ENCODE results near the gene TUBB.
"Not testable (repeated sequence)": the region's sequence is repeated elsewhere in the genome, so short reads cannot be mapped to it uniquely, and the experiment has no call there.

The TUBB gene

DNA sequence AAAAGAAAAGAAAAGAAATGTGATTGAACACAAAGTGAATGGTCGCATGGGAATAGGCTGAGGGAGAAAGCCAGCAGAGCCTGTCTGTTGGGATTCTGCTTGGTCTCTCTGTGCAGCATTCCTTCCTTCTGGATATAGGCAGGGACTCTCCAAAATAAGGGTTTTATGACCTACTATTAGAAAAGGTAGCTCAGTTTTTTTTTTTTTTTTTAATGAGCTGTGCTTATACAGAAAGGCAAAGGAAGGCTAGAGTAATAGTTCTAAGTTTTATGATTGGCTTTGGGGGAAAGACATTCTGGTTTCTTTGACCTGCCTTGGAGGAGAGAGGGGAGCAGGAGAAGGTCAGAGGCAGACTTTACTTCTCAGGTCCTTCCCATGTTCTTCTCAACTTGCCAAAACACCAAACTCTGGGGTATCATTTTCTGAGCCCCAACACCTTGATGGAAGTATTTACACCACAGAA is 43.0 kb downstream of the TUBB start:
- DNase-seq, result no peak

DNA sequence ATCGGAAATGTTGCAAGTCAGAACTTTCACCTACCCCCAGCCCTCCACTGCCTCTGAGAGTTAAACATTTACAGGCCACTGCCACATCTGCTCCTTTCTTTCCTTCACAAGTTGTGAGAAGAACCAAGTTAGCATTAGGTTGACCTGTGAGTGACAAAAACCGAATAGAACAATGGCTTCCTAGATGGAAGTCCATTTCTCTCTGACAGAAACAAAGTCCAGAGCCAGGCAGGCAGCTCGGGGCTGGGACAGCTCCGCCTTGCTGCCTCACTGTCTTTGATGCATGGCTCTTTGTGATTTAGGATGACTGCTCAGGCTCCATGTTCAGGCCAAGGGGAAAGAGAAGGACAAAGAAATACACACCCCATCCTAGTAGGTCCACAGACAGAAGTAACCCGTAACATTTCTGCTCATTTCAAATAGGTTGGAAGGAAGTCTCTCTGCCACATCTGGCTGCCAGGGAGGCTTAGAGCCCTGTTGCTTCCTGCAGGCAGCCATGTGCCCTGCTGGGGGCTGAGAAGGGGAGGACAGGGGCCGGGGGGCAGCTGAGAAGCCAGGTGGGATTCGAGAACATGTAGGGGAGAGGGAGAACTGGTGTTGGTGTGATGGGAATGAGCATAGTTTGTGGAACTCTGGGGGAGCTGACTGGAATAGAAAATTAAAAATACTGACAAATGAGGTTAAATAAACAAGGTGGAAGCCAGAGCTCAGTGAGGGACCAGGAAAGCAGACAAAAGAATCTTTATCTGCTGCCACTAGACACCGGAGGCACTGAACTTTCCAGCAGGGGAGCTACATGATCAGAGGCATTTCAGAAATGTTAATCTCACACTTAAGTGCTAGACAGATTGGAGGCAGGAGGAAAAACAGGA is 43.7 kb downstream of the TUBB start:
- DNase-seq, result no peak

DNA sequence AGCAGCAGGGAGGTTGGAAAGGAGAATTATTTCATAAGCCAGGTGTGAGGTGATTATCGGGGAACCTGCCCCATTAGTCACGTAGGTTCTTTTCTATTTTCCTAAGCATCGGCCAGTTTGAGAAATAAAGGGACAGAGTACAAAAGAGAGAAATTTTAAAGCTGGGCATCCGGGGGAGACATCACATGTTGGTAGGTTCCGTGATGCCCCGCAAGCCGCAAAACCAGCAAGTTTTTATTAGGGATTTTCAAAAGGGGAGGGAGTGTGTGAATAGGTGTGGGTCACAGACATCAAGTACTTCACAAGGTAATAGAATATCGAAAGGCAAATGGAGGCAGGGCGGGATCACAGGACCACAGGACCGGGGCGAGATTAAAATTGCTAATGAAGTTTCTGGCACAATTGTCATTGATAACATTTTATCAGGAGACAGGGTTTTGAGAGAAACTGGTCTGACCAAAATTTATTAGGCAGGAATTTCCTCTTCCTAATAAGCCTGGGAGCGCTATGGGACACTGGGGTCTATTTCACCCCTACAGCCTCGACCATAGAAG is 44.4 kb downstream of the TUBB start:
- DNase-seq, result not testable (repeated sequence)

DNA sequence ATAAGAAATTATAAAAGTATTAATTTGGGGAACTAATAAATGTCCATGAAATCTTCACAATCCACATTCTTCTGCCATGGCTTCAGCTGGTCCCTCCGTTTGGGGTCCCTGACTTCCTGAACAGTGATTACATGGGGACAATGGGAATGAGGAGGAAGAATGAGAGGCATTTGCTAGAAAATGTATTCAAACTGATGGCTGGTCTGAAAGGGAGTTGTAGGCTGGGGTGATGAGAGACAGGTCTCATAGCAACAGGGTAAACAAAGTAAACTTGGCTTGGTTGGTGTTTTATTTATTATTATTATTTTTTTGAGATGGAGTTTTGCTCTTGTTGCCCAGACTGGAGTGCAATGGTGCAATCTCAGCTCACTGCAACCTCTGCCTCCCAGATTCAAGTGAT is 45.3 kb downstream of the TUBB start:
- not testable (repeated sequence) for DNase-seq

DNA sequence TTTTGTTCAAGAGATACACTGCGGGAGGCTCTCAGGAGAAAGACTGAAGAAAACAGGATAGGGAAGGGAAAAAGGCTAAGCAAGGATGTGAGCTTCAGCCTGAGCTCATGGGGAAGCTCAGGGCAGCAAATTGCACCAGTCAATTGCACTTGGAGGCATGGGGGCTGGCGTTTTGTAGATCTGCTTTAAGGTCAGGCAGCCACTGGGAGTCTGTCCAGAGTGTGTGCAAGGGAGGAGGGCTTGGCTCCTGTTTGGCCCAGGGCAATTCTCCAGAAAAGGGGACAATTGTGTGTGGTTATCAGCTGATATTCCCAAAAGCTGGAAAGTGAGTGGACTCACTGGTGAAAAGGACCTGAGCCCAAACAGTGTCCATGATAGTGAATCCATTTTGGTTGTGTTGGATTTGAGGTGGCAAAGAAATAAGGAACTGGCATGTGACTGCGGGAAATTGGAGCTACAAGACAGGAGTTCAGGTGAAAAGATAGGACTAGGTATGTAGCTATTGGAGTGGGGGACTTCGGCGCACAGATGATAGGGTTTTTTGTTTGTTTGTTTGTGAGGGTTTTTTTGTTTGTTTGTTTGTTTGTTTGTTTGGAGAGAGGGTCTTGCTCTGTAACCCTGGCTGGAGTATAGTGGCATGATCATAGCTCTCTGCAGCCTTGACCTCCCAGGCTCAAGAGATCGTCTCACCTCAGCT is 46.5 kb downstream of the TUBB start:
- DNase-seq, result no peak

DNA sequence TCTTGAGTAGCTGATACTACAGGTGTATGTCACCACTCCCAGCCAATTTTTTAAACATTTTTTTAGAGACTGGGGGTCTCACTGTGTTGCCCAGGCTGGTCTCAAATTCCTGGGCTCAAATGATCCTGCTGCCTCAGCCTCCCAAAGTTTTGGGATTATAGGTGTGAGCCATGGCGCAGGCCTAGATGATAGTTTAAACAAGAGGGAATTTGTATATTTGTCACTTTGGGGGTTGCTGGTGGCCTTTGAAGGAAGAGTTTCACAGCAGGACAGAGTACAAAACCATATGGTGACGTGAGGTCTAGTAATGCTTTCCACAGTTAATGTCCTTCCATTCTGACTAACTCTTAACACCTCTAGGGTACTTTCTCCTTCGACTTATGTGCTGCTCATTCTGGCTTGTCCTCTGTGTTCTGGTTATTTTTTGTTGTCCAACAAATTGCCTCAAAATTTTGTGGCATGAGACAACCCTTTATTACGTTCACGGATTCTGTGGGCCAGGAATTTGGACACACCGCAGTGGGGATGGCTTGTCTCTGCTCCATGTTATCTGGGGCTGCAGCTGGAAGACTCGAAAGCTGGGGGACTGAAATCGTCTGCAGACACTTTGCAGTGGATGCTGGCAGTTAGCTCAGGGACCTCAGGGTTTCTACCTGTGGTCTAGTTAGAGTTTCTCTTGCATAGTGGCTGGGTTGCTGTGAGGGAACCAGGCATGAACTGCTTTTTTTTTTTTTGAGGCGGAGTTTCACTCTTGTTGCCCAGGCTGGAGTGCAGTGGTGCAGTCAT is 47.2 kb downstream of the TUBB start:
- DNase-seq, result no peak

DNA sequence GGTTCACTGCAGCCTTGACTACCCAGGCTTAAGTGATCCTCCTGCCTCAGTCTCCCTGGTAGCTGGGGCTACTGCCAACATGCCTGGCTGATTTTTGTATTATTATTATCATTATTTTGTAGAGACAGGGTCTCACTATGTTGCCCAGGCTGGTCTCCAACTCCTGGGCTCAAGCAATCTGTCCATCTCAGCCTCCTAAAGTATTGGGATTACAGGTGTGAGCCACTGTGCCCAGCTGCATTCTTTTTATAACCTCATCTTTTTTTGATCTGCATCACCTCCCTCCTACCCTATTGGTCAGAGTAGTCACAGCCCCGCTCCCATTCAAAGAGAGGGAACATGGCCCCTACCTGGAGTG is 47.8 kb downstream of the TUBB start:
- no peak for DNase-seq

DNA sequence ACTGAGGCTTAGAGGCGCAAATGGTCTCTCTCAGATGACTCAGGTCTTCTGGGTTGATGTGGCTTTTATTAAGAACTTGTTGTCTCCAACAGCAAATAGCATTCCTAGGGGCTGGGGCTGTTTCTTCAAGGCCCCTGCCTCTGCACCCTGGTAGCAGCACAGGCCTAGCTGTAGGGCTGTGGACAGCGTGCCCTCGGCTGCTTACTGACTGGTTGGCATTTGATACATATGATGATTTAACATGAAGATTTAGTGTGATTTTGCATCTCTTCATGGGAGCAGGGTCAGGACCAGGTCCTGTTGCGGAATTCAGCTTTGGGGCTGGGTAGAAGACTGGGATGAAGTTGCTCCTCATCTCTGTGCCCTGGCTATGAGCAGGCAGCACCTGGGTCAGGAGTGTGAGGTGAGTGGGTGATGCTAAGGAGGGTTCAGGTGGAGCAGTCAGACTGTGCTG is 48.5 kb downstream of the TUBB start:
- DNase-seq, result no peak

DNA sequence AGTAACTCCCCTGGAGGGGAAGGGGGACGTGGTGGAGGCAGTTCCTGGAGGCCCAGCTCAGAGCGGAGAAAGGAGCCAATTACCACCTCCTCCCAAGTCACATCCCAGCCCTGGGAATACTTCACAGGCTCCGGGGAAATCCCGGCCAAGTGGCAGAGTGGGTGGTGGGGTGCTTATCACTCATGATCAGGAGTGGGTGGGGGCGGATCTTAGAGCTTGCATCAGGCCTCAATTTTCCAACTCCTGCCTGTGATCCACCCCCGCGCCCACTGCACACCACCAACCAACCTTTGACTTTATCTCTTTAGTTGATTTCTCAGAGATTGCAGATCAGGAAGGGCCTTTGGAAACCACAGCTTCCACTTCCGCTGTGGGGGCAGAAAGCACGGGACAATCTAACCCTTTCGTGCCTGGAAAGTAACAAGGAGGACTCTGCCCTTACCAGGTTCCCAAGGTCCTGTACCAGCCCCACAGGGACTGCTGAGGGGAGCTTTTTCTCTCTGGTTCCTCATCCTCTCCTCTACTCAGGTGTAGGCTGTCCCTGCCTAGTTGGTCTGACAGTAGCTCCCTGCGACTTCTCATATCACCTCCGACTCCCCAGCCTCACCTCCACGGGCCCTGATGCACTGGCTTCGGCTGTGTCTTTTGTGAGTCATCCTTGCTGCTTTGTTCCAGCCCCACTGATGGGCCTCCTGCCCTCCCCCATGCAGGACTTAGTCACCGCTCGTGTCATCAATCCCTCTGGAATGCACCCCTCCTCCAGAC is 49.1 kb downstream of the TUBB start:
- peak; percentile 66 for DNase-seq

DNA sequence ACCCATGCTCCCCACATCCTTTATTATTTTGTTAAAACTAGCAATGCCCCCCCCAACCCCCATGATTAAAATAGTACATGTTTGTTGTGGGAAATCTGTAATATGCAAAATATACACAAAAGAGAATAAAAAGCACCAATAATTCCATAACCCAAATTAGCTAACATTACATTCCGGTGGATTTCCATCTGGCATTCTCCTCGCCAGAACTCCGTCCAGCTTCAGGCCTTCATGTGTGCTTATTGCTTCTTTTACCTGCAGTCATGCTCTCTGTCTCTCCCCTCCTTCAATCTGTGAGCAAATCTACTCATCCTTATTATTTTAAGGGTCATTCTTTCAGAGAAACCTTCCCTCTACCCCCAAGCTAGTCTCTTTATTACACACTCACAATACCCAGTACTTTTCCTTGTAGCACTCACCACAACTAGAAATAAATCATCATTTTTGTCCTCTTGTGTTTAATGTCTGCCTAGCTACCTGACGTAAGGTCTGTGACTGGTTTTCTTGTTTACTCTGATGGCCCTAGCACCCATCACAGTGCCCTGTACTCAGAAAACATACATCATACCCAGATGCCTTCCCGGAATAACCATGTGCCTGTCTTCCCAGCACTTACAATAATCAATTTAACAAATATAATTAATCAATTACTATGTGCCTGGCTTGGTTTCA is 49.8 kb downstream of the TUBB start:
- no peak for DNase-seq

DNA sequence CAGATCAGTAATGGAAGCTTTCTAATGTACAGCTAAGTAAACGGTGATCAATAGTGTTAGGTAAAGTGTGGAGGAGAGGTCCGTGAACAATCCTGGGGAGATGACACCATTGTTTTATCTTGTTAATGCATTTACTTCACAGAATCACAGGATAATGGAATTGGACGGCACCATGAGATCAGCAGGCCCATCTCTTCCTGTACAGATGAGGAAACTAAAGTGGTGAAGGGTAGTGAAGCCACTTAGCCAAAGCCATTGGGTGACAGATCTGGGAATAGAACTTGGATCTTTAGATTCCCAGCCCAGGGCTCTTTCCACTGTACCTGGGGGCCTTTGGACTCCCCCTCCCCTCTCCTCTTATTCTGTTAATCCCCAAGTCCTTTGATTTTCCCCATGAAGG is 50.4 kb downstream of the TUBB start:
- DNase-seq, result no peak

DNA sequence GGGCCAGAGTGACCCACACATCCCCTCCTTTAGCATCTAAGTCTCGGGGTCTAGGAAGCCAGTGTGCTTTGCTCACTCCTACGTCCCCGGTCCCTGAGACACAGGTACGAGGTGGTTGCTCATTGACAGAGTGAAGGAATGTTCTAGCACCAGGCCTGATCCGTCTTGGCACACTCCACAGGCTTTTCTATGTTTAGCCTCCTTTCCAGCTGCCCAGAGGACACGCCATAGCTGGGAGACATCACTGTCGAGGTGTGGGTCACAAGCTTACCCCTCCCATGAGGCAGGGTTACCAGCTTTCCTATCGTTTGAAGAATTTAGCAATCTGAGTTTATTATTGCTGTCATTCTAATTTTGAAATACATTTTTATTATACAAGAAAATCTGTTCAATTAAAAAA is 54.5 kb downstream of the TUBB start:
- no peak for DNase-seq
